GM23248 (cell line): ENCODE results near the gene PLCB4. TPM values are rescaled to one million over a fixed set of nuclear protein-coding genes. Genes with fewer than 3 reads are reported as not detected.

Source experiments
- DNase-seq: peaks from one replicate; pipeline ENCODE4 v3.0.0-alpha.2; 2015
- H2AFZ ChIP-seq: fragments of 200-600 bp; sonication (generic); 2 replicates; pipeline ENCODE4 v1.6.1; 2016; ENCODE audit warnings: antibody characterized with exemption
- H3F3A ChIP-seq: fragments of 200-600 bp; sonication (generic); 2 replicates; pipeline ENCODE4 v1.6.1; 2016; ENCODE audit warnings: mild to moderate bottlenecking, antibody characterized with exemption, mixed run types; ENCODE audit not compliant: insufficient read depth
- H3K27ac ChIP-seq: fragments of 200-600 bp; sonication (generic); 2 replicates; pipeline ENCODE4 v1.5.1; 2016; ENCODE audit warnings: mild to moderate bottlenecking
- H3K27me3 ChIP-seq: fragments of 200-600 bp; sonication (generic); replicated peaks from 2 replicates; pipeline ENCODE4 v1.6.1; 2016; ENCODE audit warnings: mild to moderate bottlenecking; ENCODE audit not compliant: insufficient read depth
- H3K36me3 ChIP-seq: fragments of 200-600 bp; sonication (generic); 2 replicates; pipeline ENCODE4 v1.6.1; 2016; ENCODE audit warnings: low read depth, mild to moderate bottlenecking
- H3K4me1 ChIP-seq: fragments of 200-600 bp; sonication (generic); 2 replicates; pipeline ENCODE4 v1.6.1; 2016; ENCODE audit warnings: mild to moderate bottlenecking; ENCODE audit not compliant: insufficient read depth
- H3K4me2 ChIP-seq: fragments of 200-600 bp; sonication (generic); one replicate; pipeline ENCODE4 v1.6.1; 2016; ENCODE audit warnings: mild to moderate bottlenecking; ENCODE audit not compliant: unreplicated experiment
- H3K4me3 ChIP-seq: fragments of 200-600 bp; sonication (generic); 2 replicates; pipeline ENCODE4 v1.5.1; 2016; ENCODE audit warnings: mild to moderate bottlenecking
- H3K79me2 ChIP-seq: fragments of 200-600 bp; sonication (generic); 2 replicates; pipeline ENCODE4 v1.6.1; 2016; ENCODE audit warnings: mild to moderate bottlenecking; ENCODE audit not compliant: insufficient read depth
- H3K9ac ChIP-seq: fragments of 200-600 bp; sonication (generic); 2 replicates; pipeline ENCODE4 v1.6.1; 2016; ENCODE audit warnings: mild to moderate bottlenecking
- H3K9me2 ChIP-seq: fragments of 200-600 bp; sonication (generic); 2 replicates; pipeline ENCODE4 v1.6.1; 2016; ENCODE audit warnings: mixed run types, mild to moderate bottlenecking, moderate library complexity; ENCODE audit not compliant: insufficient read depth
- H3K9me3 ChIP-seq: fragments of 200-600 bp; sonication (generic); one replicate; pipeline ENCODE4 v1.6.1; 2017; ENCODE audit warnings: low read depth
- H4K20me1 ChIP-seq: fragments of 200-600 bp; sonication (generic); 2 replicates; pipeline ENCODE4 v1.6.0; 2016; ENCODE audit not compliant: insufficient read depth
- EZH2 ChIP-seq: fragments of 200-600 bp; sonication (generic); IDR thresholded peaks from 2 replicates; pipeline ENCODE4 v1.6.1; 2018; ENCODE audit warnings: antibody characterized with exemption, mild to moderate bottlenecking; ENCODE audit not compliant: insufficient read depth, poor library complexity, severe bottlenecking
- EZH2phosphoT487 ChIP-seq: fragments of 200-600 bp; sonication (generic); IDR thresholded peaks from 2 replicates; pipeline ENCODE4 v1.6.1; 2018; ENCODE audit warnings: antibody characterized with exemption, moderate library complexity, mild to moderate bottlenecking, low read depth; ENCODE audit not compliant: insufficient read depth
- WGBS, 2 experiments: methylation state at CpG; one replicate each; pipeline ENCODE4 v1.1.6; 2015 to 2017; ENCODE audit warnings: low lambda C conversion rate in 2 of 2, low coverage in 1 of 2; ENCODE audit errors: missing lambda C conversion rate in 2 of 2; 5-methylcytosine and 5-hydroxymethylcytosine counted together
- in situ Hi-C: fragments of 300-500 bp; cut with MboI; formaldehyde crosslinking; loops from 2 replicates; pipeline ENCODE4 v1.15.0; 2020
- polyA plus RNA-seq: library from polyadenylated mRNA; unstranded; fragments of >200 nt; fragmentation: Nextera tagmentation; extraction: Ambion mirVana; gene quantifications from 2 replicates; pipeline ENCODE4 v1.2.1, GENCODE V29; 2016
- total RNA-seq: library from RNA; depleted of rRNA; stranded (reverse); fragments of >200 nt; shearing (Covaris generic); gene quantifications from 2 replicates; pipeline ENCODE4 v1.2.3, GENCODE V29; 2014

The PLCB4 gene
- total and polyA plus RNA-seq, 2 experiments from 2014 or later = 5.0 to 9.5 TPM

DNA sequence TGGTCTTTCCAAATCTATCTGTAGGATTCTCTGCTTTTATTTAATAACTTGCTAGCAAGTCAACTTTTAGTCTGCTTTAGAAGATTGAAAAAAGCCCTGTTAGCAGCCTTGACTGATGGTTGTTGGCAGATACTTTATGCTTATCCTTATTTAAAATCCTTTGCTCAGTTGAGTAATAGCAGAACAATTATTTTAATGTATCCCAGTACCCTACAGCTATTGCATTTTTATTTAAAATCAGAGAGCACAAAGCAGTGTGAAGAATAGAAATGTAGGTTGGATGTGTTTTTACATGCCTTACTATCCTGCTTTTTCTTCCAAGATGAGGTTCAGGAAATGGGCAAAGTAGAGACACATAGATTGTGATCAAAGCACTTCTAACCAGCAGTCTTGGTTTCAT, 298.4 kb downstream of the PLCB4 start:
- Histone ChIP-seq H3K9me2 (no peaks in the 10 kb centered on the region), H2AFZ (no peak overlapping the region), H3K36me3 (no peaks in the 10 kb centered on the region), H3K27me3 (no peaks in the 10 kb centered on the region), H3K4me3 (no peak overlapping the region), H3K27ac (no peak overlapping the region), H3K4me1 (no peaks in the 10 kb centered on the region), H3K9me3 (no peaks in the 10 kb centered on the region), H3F3A (no peaks in the 10 kb centered on the region), H3K9ac (no peak overlapping the region), H4K20me1 (no peaks in the 10 kb centered on the region), H3K79me2 (no peaks in the 10 kb centered on the region), H3K4me2 (no peak overlapping the region)
- DNase-seq = no peak
- in situ Hi-C loops = loop anchor here (25.0 kb wide), 1 partner anchor 580 kb away; no protein-coding TSS in a partner anchor
- TF ChIP-seq EZH2phosphoT487 (no peak), EZH2 (no peak)

DNA sequence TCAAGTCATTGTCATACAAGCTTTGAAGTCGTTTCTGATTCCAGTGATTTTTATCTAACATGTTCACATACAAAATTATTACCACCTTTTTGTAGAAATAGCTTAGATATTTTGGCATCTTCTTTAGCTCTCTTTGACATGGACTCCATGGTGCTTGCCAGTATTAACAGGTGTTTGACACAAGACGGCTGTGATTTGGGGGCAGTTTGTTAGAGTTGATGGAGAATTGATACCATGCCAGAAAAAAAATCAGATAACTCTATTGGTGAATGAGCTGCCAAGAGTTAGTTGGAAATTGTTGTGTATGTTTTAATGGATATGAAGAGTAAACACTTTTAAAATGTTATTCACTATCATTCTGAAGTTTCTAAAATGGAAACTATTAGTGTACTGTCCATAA, 298.9 kb downstream of the PLCB4 start:
- Histone ChIP-seq H4K20me1 (no peaks in the 10 kb centered on the region), H3K79me2 (no peaks in the 10 kb centered on the region), H3K4me3 (no peak overlapping the region), H3K9me3 (no peaks in the 10 kb centered on the region), H3K27me3 (no peaks in the 10 kb centered on the region), H3F3A (no peaks in the 10 kb centered on the region), H3K36me3 (no peaks in the 10 kb centered on the region), H2AFZ (no peak overlapping the region), H3K4me2 (no peak overlapping the region), H3K27ac (no peak overlapping the region), H3K9me2 (no peaks in the 10 kb centered on the region), H3K4me1 (no peaks in the 10 kb centered on the region), H3K9ac (no peak overlapping the region)
- WGBS, 2 experiments = 65 to 68% methylated on average over 2 of the region's 2 CpGs
- in situ Hi-C loops = loop anchor here (25.0 kb wide), 1 partner anchor 580 kb away; no protein-coding TSS in a partner anchor
- TF ChIP-seq EZH2phosphoT487 (no peak), EZH2 (no peak)
- DNase-seq = no peak

- Histone ChIP-seq H3K27ac (no peak overlapping the region), H3K36me3 (no peaks in the 10 kb centered on the region), H3K27me3 (no peaks in the 10 kb centered on the region), H3F3A (no peaks in the 10 kb centered on the region), H3K9ac (no peak overlapping the region), H3K79me2 (no peaks in the 10 kb centered on the region), H3K4me3 (no peak overlapping the region), H4K20me1 (no peaks in the 10 kb centered on the region), H3K9me2 (no peaks in the 10 kb centered on the region), H3K4me2 (no peak overlapping the region), H2AFZ (no peak overlapping the region), H3K4me1 (no peaks in the 10 kb centered on the region), H3K9me3 (no peaks in the 10 kb centered on the region)
- TF ChIP-seq EZH2 = no peak
- no peak for TF ChIP-seq EZH2phosphoT487
- DNase-seq = no peak
- 84 to 90% methylated on average over 4 of the region's 4 CpGs for WGBS, 2 experiments
- in situ Hi-C loops = loop anchor here (25.0 kb wide), 1 partner anchor 582 kb away; no protein-coding TSS in a partner anchor
These were observed 300.0 kb downstream of the PLCB4 start for GRCh38 chr20:9368893-9369292.

DNA sequence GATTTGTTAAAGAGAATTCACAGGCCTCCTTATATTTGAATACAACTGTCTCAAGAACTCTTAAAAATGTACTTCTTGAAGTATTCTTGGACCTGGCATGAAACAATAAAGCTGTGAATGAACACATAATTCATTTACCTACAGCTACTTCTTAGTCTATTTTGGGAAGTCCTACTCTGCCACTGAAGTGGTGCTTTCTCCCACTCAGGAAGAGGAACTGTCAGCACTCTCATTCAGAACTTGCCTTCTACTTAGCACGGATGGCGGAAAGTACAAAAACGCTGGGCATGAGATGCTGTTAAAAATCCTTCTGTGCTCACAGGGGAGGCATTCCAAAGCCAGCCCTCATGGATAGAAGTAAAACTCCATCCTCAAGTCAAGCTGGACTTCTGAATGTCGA, 300.7 kb downstream of the PLCB4 start:
- H3K27me3 ChIP-seq = no peaks in the 10 kb centered on the region
- no peaks in the 10 kb centered on the region for H4K20me1 ChIP-seq
- no peak overlapping the region for H3K9ac ChIP-seq
- H3K4me3 ChIP-seq = no peak overlapping the region
- no peaks in the 10 kb centered on the region for H3K4me1 ChIP-seq
- no peak overlapping the region for H3K27ac ChIP-seq
- no peak overlapping the region for H3K4me2 ChIP-seq
- 88 to 89% methylated on average over 4 of the region's 4 CpGs for WGBS, 2 experiments
- no peak overlapping the region for H2AFZ ChIP-seq
- H3K9me2 ChIP-seq = no peaks in the 10 kb centered on the region
- no peaks in the 10 kb centered on the region for H3F3A ChIP-seq
- TF ChIP-seq EZH2 (no peak), EZH2phosphoT487 (no peak)
- no peaks in the 10 kb centered on the region for H3K79me2 ChIP-seq
- H3K9me3 ChIP-seq = no peaks in the 10 kb centered on the region
- in situ Hi-C loops = loop anchor here (25.0 kb wide), 1 partner anchor 582 kb away; no protein-coding TSS in a partner anchor
- no peaks in the 10 kb centered on the region for H3K36me3 ChIP-seq
- no peak for DNase-seq

DNA sequence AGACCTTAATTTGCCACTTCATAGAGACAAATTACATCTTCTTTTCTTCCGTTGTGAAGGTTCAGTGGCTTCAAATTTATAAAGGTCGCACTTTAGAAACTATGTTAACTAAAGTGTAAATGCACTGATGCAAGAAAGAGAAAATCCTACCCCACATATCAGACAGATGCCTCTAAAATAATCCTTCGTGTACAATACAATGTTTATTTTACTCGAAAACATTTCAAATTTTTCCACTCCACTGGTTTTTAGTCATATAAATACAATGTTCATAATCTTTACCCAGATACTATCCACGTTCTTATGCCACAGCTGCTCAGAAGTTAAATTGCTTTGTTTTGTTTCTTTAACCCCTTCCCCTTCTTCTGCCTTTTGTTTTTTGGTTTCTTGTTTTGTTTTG, 305.2 kb downstream of the PLCB4 start:
- TF ChIP-seq EZH2phosphoT487 (no peak), EZH2 (no peak)
- H3K27ac ChIP-seq = no peak overlapping the region
- DNase-seq = no peak
- no peaks in the 10 kb centered on the region for H4K20me1 ChIP-seq
- no peaks in the 10 kb centered on the region for H3K4me1 ChIP-seq
- H3K9ac ChIP-seq = no peak overlapping the region
- no peaks in the 10 kb centered on the region for H3K79me2 ChIP-seq
- H3K9me3 ChIP-seq = no peaks in the 10 kb centered on the region
- H3F3A ChIP-seq = no peaks in the 10 kb centered on the region
- H3K4me2 ChIP-seq = no peak overlapping the region
- 84 to 91% methylated on average over 5 of the region's 5 CpGs for WGBS, 2 experiments
- H2AFZ ChIP-seq = no peak overlapping the region
- no peaks in the 10 kb centered on the region for H3K9me2 ChIP-seq
- no peaks in the 10 kb centered on the region for H3K36me3 ChIP-seq
- H3K27me3 ChIP-seq = no peaks in the 10 kb centered on the region
- H3K4me3 ChIP-seq = no peak overlapping the region
- in situ Hi-C loops = loop anchor here (25.0 kb wide), 1 partner anchor 587 kb away; no protein-coding TSS in a partner anchor
